GM12892 (cell line): ENCODE measurements around the gene TEAD1.

Experiments used
- DNase-seq: peaks from one replicate; pipeline ENCODE4 v3.0.0; 2011; ENCODE audit not compliant: insufficient read length
- FAIRE-seq: peaks from 2 replicates; lab custom pipeline; 2011; peaks lifted over from hg19 to GRCh38; lab: Jason Lieb, UNC
- POLR2A ChIP-seq: IDR thresholded peaks from 2 replicates; pipeline ENCODE4 v1.6.1; 2011; ENCODE audit warnings: low read depth, low read length, control low read depth
- POLR2AphosphoS5 ChIP-seq: IDR thresholded peaks from 2 replicates; pipeline ENCODE4 v1.6.1; 2011; ENCODE audit warnings: low read depth, low read length, control low read depth
- TAF1 ChIP-seq: IDR thresholded peaks from 2 replicates; pipeline ENCODE4 v1.6.1; 2011; ENCODE audit warnings: low read depth, mild to moderate bottlenecking, control low read depth, low read length, borderline replicate concordance

Gene TEAD1

DNA sequence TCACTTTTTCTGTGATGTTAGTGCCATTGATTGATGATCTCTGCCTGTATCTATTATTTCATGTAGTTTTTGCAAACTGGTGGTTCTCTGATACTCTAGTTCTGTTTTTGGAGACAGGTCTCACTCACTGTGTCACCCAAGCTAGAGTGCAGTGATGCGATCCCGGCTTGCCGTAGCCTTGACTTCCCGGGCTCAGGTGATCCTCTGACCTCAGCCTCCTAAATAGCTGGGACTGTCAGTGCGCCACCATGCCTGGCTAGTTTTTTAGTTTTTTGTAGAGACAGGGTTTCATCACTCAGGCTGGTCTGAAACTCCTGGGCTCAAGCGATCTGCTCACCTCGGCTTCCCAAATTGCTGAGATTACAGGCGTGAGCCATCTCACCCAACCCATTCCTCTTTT lies 16.4 kb downstream of the TEAD1 start:
- FAIRE-seq (no peak), DNase-seq (no peak)
- TF ChIP-seq POLR2A (no peak), POLR2AphosphoS5 (no peak), TAF1 (no peak)

GRCh38 chr11:12691473-12691872 lies 17.3 kb downstream of the TEAD1 start:
- no peak for TF ChIP-seq POLR2AphosphoS5
- no peak for TF ChIP-seq POLR2A
- TF ChIP-seq TAF1, result no peak
- DNase-seq, result no peak
- FAIRE-seq, result peak; percentile 56

DNA sequence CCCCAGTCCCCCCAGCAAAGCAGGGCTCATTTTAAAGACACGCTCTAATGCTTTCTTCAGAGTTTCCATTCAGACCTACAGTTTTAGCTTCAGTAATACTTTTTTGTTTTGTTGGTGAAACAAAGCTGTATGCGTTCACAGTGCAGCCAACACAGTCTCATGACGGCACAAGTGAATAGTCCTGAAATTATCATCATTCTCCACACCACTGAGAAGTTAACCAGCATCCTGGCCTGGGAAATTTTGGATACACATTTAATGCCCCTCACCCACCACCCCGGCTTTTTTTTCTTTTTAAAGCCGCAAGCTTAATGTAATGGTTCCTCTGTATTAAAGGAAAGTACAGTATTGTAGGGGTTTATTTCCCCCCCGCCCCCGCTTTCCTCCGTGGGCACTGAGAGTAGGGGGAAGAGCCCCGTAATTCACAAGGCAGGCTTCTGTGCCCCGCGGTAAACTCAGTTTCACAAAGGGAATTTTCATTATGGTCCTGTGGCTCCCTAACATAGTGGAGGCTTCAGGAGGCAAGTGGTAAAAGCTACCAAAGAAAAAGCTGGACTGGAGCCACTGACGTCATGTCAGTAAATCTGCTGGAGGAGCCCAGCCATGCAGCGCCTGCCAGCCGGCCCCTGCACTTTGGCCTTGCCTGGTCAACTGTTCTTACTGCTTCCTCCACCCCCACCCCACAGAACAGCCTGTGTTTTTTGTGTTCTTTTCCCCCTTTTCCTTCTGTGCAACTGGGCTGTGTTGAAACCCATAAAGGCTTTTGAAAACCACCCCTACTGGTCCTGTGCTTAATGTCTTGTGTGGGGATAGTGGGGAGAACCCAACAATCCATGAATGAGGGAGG lies 18.2 kb downstream of the TEAD1 start:
- TF ChIP-seq TAF1 (no peak), POLR2A (no peak), POLR2AphosphoS5 (no peak)
- DNase-seq (no peak), FAIRE-seq (no peak)

- TF ChIP-seq POLR2AphosphoS5 (no peak), POLR2A (no peak), TAF1 (no peak)
- FAIRE-seq (no peak), DNase-seq (no peak)
These were observed 18.9 kb downstream of the TEAD1 start for GRCh38 chr11:12693094-12693478.

GRCh38 chr11:12693479-12694182 lies 19.4 kb downstream of the TEAD1 start:
- TF ChIP-seq POLR2A (no peak), TAF1 (no peak), POLR2AphosphoS5 (no peak)
- FAIRE-seq, result no peak
- DNase-seq, result no peak

DNA sequence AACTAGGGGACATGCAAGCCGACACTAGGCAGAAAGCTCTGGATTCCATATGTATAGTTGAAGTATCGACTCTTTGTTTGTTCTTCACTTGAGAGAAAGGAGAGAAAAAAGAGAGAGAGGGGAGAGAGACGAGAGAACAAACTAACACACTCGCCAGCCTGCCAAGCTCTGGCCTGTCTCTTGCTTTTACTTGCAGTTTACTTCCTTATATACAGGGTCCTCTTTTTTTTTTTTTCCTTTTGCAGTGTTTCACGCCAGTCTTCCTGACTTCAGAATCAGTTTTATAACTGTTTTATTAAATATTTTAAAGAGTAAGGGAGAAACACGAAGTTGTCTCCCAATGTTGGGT lies 19.9 kb downstream of the TEAD1 start:
- DNase-seq (no peak), FAIRE-seq (no peak)
- no peak for TF ChIP-seq POLR2AphosphoS5
- TF ChIP-seq POLR2A, result no peak; the same call in 1 of the 2 replicates
- no peak for TF ChIP-seq TAF1

DNA sequence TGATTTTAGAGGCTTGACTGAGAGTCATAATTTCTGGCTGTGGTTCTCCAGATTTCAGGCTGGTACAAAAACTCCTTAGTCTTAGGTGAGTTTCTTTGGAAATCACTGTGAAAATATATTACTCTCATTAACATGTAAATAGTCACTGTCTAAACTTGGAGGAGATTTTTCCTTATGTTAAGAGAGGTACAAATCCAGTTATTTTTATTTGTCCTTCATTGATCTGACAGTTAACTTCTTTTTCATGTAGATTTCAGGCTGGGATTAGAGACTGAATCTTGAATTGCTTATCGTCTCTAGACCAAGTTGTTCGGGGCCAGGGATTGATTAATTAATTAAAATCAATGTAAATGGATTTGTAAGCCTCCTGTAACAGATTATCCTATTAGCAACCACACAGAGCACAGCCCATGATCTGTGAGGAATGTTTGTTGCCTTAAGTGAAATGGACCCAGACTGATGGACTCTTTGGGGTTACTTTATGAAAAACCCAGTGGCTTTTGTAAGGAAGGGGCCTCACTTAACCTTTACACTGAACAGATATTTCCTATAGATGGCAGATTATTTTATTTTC lies 21.1 kb downstream of the TEAD1 start:
- FAIRE-seq, result no peak
- TF ChIP-seq TAF1, result no peak
- no peak for TF ChIP-seq POLR2A
- no peak for TF ChIP-seq POLR2AphosphoS5
- DNase-seq, result no peak

GRCh38 chr11:12695873-12696272 lies 21.7 kb downstream of the TEAD1 start:
- FAIRE-seq, result no peak
- TF ChIP-seq POLR2AphosphoS5, result no peak
- TF ChIP-seq TAF1, result no peak
- TF ChIP-seq POLR2A, result no peak
- no peak for DNase-seq

- FAIRE-seq (peak; percentile 66), DNase-seq (no peak)
- TF ChIP-seq POLR2AphosphoS5 (no peak), POLR2A (no peak), TAF1 (no peak)
These were observed 22.8 kb downstream of the TEAD1 start for GRCh38 chr11:12696911-12697581.

DNA sequence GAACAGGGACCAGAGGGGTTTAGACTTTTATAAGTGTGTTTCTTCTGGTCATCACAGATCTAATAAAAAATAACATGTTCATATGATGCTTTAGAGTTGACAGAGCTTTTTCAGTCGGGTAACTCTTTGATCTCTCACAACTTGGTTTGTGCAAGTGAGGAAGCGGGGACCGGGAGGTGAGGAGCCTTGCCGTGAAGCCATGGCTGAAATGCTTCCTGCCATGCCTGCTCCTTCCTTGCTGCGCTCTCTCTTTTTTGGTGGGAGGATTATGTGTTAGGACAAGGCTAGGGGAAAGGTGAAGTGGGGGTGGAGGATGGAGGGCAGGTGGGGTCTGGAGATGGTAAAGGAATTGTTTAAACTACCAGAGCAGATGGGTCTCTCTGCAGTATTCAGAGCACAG lies 23.8 kb downstream of the TEAD1 start:
- FAIRE-seq (peak; percentile 48), DNase-seq (no peak)
- TF ChIP-seq POLR2A (no peak), TAF1 (no peak), POLR2AphosphoS5 (no peak)

- DNase-seq (no peak), FAIRE-seq (no peak)
- no peak for TF ChIP-seq POLR2A
- no peak for TF ChIP-seq TAF1
- TF ChIP-seq POLR2AphosphoS5, result no peak
These were observed 27.8 kb downstream of the TEAD1 start for GRCh38 chr11:12701811-12702592.
